H9 (cell line): ENCODE data around the gene PRX. TPM values are rescaled to one million over a fixed set of nuclear protein-coding genes. Genes with fewer than 3 reads are reported as not detected.

ENCODE experiments used
- DNase-seq: peaks from one replicate; pipeline ENCODE4 v3.0.0-alpha.2; 2017
- H2AFZ ChIP-seq: one replicate; pipeline ENCODE4 v1.6.1; 2013; ENCODE audit warnings: mild to moderate bottlenecking, low read length, control low read depth, moderate library complexity
- H2AK5ac ChIP-seq: 2 replicates; pipeline ENCODE4 v1.6.1; 2013; ENCODE audit warnings: low read length, control low read depth, mixed read lengths; ENCODE audit not compliant: insufficient read length
- H2BK120ac ChIP-seq: one replicate; pipeline ENCODE4 v1.6.1; 2013; ENCODE audit warnings: low read depth, mild to moderate bottlenecking, low read length, control low read depth, inconsistent platforms; ENCODE audit not compliant: poor library complexity, severe bottlenecking
- H2BK12ac ChIP-seq: 2 replicates; pipeline ENCODE4 v1.6.1; 2013; ENCODE audit warnings: low read length, control low read depth, mixed read lengths, low read depth; ENCODE audit not compliant: insufficient read length
- H2BK15ac ChIP-seq: 2 replicates; pipeline ENCODE4 v1.6.1; 2013; ENCODE audit warnings: low read depth, low read length, control low read depth
- H2BK20ac ChIP-seq: one replicate; pipeline ENCODE4 v1.6.1; 2013; ENCODE audit warnings: low read depth, mild to moderate bottlenecking, low read length, control low read depth, inconsistent platforms; ENCODE audit not compliant: poor library complexity, severe bottlenecking
- H2BK5ac ChIP-seq: 2 replicates; pipeline ENCODE4 v1.6.1; 2013; ENCODE audit warnings: low read length, control low read depth, mixed read lengths; ENCODE audit not compliant: insufficient read length
- H3K14ac ChIP-seq: 2 replicates; pipeline ENCODE4 v1.6.1; 2013; ENCODE audit warnings: low read length, control low read depth; ENCODE audit not compliant: insufficient read depth
- H3K18ac ChIP-seq: 2 replicates; pipeline ENCODE4 v1.6.1; 2013; ENCODE audit warnings: low read depth, mild to moderate bottlenecking, mixed read lengths, low read length, control low read depth; ENCODE audit not compliant: insufficient read length
- H3K23ac ChIP-seq: 2 replicates; pipeline ENCODE4 v1.6.1; 2013; ENCODE audit warnings: low read length, control low read depth, mixed read lengths, low read depth; ENCODE audit not compliant: insufficient read length
- H3K23me2 ChIP-seq: 2 replicates; pipeline ENCODE4 v1.6.1; 2013; ENCODE audit warnings: low read depth, mild to moderate bottlenecking, mixed read lengths, low read length, control low read depth; ENCODE audit not compliant: insufficient read length, poor library complexity, severe bottlenecking
- H3K27ac ChIP-seq: 2 replicates; pipeline ENCODE4 v1.5.1; 2013; ENCODE audit warnings: low read length, control low read depth, mixed read lengths, low read depth; ENCODE audit not compliant: insufficient read length
- H3K27me3 ChIP-seq: 2 replicates; pipeline ENCODE4 v1.6.1; 2013; ENCODE audit warnings: low read length, control low read depth, inconsistent platforms; ENCODE audit not compliant: insufficient read depth
- H3K4ac ChIP-seq: 2 replicates; pipeline ENCODE4 v1.6.1; 2013; ENCODE audit warnings: low read depth, mild to moderate bottlenecking, control low read depth, inconsistent platforms, low read length, moderate library complexity
- H3K4me1 ChIP-seq: 2 replicates; pipeline ENCODE4 v1.6.1; 2013; ENCODE audit warnings: low read length, control low read depth, inconsistent platforms; ENCODE audit not compliant: insufficient read depth
- H3K4me2 ChIP-seq: 2 replicates; pipeline ENCODE4 v1.6.1; 2013; ENCODE audit warnings: low read length, control low read depth, mixed read lengths; ENCODE audit not compliant: insufficient read length, insufficient read depth
- H3K56ac ChIP-seq: 2 replicates; pipeline ENCODE4 v1.6.1; 2013; ENCODE audit warnings: low read depth, mild to moderate bottlenecking, mixed read lengths, low read length, control low read depth; ENCODE audit not compliant: insufficient read length
- H3K79me1 ChIP-seq: 2 replicates; pipeline ENCODE4 v1.6.1; 2013; ENCODE audit warnings: low read depth, mild to moderate bottlenecking, moderate library complexity, low read length, control low read depth, inconsistent platforms; ENCODE audit not compliant: insufficient read depth, poor library complexity, severe bottlenecking
- H3K79me2 ChIP-seq: 2 replicates; pipeline ENCODE4 v1.6.1; 2013; ENCODE audit warnings: low read length, control low read depth, inconsistent platforms; ENCODE audit not compliant: insufficient read depth
- H3K9ac ChIP-seq: 2 replicates; pipeline ENCODE4 v1.6.1; 2013; ENCODE audit warnings: low read length, control low read depth, mixed read lengths; ENCODE audit not compliant: insufficient read length; ENCODE audit errors: extremely low read depth
- H3K9me3 ChIP-seq: one replicate; pipeline ENCODE4 v1.6.1; 2013; ENCODE audit warnings: low read depth, low read length, inconsistent platforms; ENCODE audit not compliant: control insufficient read depth
- H3T11ph ChIP-seq: one replicate; pipeline ENCODE4 v1.6.1; 2013; ENCODE audit warnings: mild to moderate bottlenecking, low read length, control low read depth, inconsistent platforms
- H4K20me1 ChIP-seq: one replicate; pipeline ENCODE4 v1.6.1; 2013; ENCODE audit not compliant: control insufficient read depth, insufficient read length, insufficient read depth
- H4K5ac ChIP-seq: 2 replicates; pipeline ENCODE4 v1.6.1; 2013; ENCODE audit warnings: low read depth, mild to moderate bottlenecking, mixed read lengths, low read length, control low read depth; ENCODE audit not compliant: insufficient read length
- H4K8ac ChIP-seq: replicated peaks from 2 replicates; pipeline ENCODE4 v1.6.1; 2013; ENCODE audit warnings: low read length, control low read depth, mixed read lengths, low read depth; ENCODE audit not compliant: insufficient read length
- H4K91ac ChIP-seq: 2 replicates; pipeline ENCODE4 v1.6.1; 2013; ENCODE audit warnings: low read depth, mild to moderate bottlenecking, moderate library complexity, mixed read lengths, low read length, control low read depth; ENCODE audit not compliant: insufficient read length
- H3K27ac Mint-ChIP-seq, 3 experiments: 2 replicates in 2 of 3; 3 replicates in 1 of 3; pipeline ENCODE4 v1.8.0; 2020 to 2021; ENCODE audit warnings: mixed read lengths in 3 of 3, mild to moderate bottlenecking in 1 of 3, moderate library complexity in 1 of 3
- H3K27me3 Mint-ChIP-seq: 2 replicates; pipeline ENCODE4 v1.8.0; 2021; ENCODE audit warnings: low read depth, mild to moderate bottlenecking, moderate library complexity, mixed read lengths
- H3K36me3 Mint-ChIP-seq, 3 experiments: 2 replicates in 2 of 3; 3 replicates in 1 of 3; pipeline ENCODE4 v1.8.0; 2020 to 2021; ENCODE audit warnings: low read depth in 3 of 3, mixed read lengths in 3 of 3; ENCODE audit not compliant: insufficient read depth in 1 of 3
- H3K4me1 Mint-ChIP-seq, 2 experiments: 2 replicates each; pipeline ENCODE4 v1.8.0; 2020; ENCODE audit warnings: mixed read lengths in 2 of 2
- H3K4me3 Mint-ChIP-seq, 2 experiments: 2 replicates in 1 of 2; 3 replicates in 1 of 2; pipeline ENCODE4 v1.8.0; 2020 to 2021; ENCODE audit warnings: mild to moderate bottlenecking in 2 of 2, mixed read lengths in 2 of 2, moderate library complexity in 1 of 2
- H3K9me3 Mint-ChIP-seq, 2 experiments: 2 replicates in 1 of 2; 3 replicates in 1 of 2; pipeline ENCODE4 v1.8.0; 2020; ENCODE audit warnings: mild to moderate bottlenecking in 2 of 2, mixed read lengths in 2 of 2, moderate library complexity in 1 of 2
- CTCF ChIP-seq: fragments of 200-600 bp; sonication (generic); conservative IDR thresholded peaks from 3 replicates; pipeline ENCODE4 v1.8.0; 2021; ENCODE audit warnings: antibody characterized with exemption, mild to moderate bottlenecking
- WGBS: extraction: QIAGEN DNeasy Blood & Tissue Kit; methylation state at CpG from one replicate; pipeline ENCODE4 v1.1.7; 2013; ENCODE audit warnings: missing lambda C conversion rate, low lambda C conversion rate, mixed read lengths; ENCODE audit not compliant: insufficient read length; ENCODE audit errors: extremely low coverage; 5-methylcytosine and 5-hydroxymethylcytosine counted together
- total RNA-seq: library from RNA; stranded (reverse); gene quantifications from 2 replicates; pipeline ENCODE4 v1.2.1, GENCODE V29; 2021

PRX gene
- total RNA-seq, 1 experiment from 2014 or later: 4.0 TPM

GRCh38 chr19:40365613-40366401, 47.4 kb downstream of the PRX start:
- H4K91ac ChIP-seq: no peak overlapping the region
- H2BK120ac ChIP-seq: no peak overlapping the region
- no peak overlapping the region for H3T11ph ChIP-seq
- no peak overlapping the region; the same call in 1 of the 2 replicates for H3K14ac ChIP-seq
- no peak overlapping the region for H3K18ac ChIP-seq
- no peak overlapping the region for H2AFZ ChIP-seq
- no peak overlapping the region for H2AK5ac ChIP-seq
- no peak overlapping the region for H4K5ac ChIP-seq
- Mint-ChIP-seq H3K27ac (peak overlapping the region; percentile 25 to 74 (median 44); a peak in 4 of 7 replicates), H3K4me3 (peak overlapping the region; percentile 70 to 87), H3K9me3 (no peaks in the 10 kb centered on the region), H3K36me3 (peaks cover 12 to 34% (median 29%) of the 10 kb centered on the region in 3 experiments), H3K27me3 (no peaks in the 10 kb centered on the region; the same call in 1 of the 2 replicates), H3K4me1 (peaks cover 18 to 27% of the 10 kb centered on the region in 2 experiments)
- no peak overlapping the region for H3K4ac ChIP-seq
- WGBS: no CpG with 5 or more reads among the region's 28 CpGs
- peak overlapping the region; percentile 55 for H3K9ac ChIP-seq
- H3K23me2 ChIP-seq: peaks cover 7% of the 10 kb centered on the region
- H3K27ac ChIP-seq: no peak overlapping the region
- peak overlapping the region; percentile 71 for H3K4me2 ChIP-seq
- H3K23ac ChIP-seq: no peak overlapping the region
- H3K56ac ChIP-seq: no peak overlapping the region
- DNase-seq: peak; percentile 93
- no peak overlapping the region for H2BK20ac ChIP-seq
- H3K79me1 ChIP-seq: no peaks in the 10 kb centered on the region
- no peak for TF ChIP-seq CTCF
- no peaks in the 10 kb centered on the region for H3K9me3 ChIP-seq
- no peak overlapping the region for H4K8ac ChIP-seq
- H3K4me1 ChIP-seq: no peaks in the 10 kb centered on the region
- no peak overlapping the region for H2BK15ac ChIP-seq
- no peak overlapping the region for H2BK12ac ChIP-seq
- no peak overlapping the region for H2BK5ac ChIP-seq
- H3K79me2 ChIP-seq: no peaks in the 10 kb centered on the region
- no peaks in the 10 kb centered on the region for H3K27me3 ChIP-seq
- H4K20me1 ChIP-seq: no peaks in the 10 kb centered on the region
